Measurements from ENCODE around the gene CCDC82.

The CCDC82 gene

DNA sequence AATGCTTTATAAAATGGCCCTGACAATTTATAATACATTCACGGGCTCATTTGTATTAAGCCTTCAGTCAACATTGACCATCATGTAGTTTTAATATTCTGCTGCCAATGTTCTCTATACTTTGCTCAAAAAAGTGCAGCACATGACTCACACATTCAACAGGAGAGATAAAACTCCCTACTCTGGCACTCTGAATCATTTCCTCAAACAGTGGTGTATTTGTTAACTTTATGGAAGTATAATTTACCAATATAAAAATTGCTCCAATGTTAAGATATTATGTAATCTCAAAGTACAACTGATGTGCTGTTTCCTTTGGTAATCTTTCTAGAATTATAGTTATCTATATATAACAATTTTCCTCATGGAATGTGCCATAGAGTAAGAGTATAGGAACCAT is 86.6 kb downstream of the CCDC82 start:
- DNase-seq (ENCODE audit: low read depth), result peak; percentile 64
- TF ChIP-seq CTCF (conservative IDR thresholded peaks at IDR 0.05; ENCODE audit: low read length), result no peak

More for the DNA sequence above, 86.6 kb downstream of the CCDC82 start:
- H3K4me3 ChIP-seq (ENCODE audit: low read length), result no peak overlapping the region
